A673 (cell line): Measurements from ENCODE around the gene ANKRD44. TPM values are rescaled to one million over a fixed set of nuclear protein-coding genes. Genes with fewer than 3 reads are reported as not detected.

ENCODE experiments used
- BruUV-seq: library from RNA; stranded (reverse); fragments of 400-500 nt; replicated peaks from 2 replicates; lab custom pipeline; 2021; lab: Mats Ljungman, UMichigan
- CTCF ChIA-PET: fragments of 300-600 bp; sonication (Branson Sonifier 250); formaldehyde crosslinking; loops from one replicate; lab custom pipeline; 2022; ENCODE audit warnings: antibody characterized with exemption; lab: Charles Lee
- POLR2A ChIA-PET: fragments of 300-600 bp; sonication (Branson Sonifier 250); formaldehyde crosslinking; loops from one replicate; lab custom pipeline; 2022; ENCODE audit warnings: antibody characterized with exemption; ENCODE audit not compliant: low non-redundant PET; lab: Charles Lee
- DNase-seq: peaks from one replicate; pipeline ENCODE4 v3.0.0-alpha.2; 2015; ENCODE audit warnings: low spot score
- H3K27ac ChIP-seq: fragments of 200-600 bp; sonication (generic); 2 replicates; pipeline ENCODE4 v1.5.1; 2016; ENCODE audit warnings: mixed run types, low read depth, mild to moderate bottlenecking, mixed read lengths, antibody characterized with exemption, low read length; ENCODE audit not compliant: poor library complexity, severe bottlenecking
- H3K27me3 ChIP-seq: fragments of 200-600 bp; sonication (generic); replicated peaks from 2 replicates; pipeline ENCODE4 v1.6.1; 2017; ENCODE audit warnings: mixed run types, low read depth, mild to moderate bottlenecking, mixed read lengths, antibody characterized with exemption, low read length; ENCODE audit not compliant: insufficient read depth, poor library complexity
- H3K36me3 ChIP-seq: fragments of 200-600 bp; sonication (generic); 2 replicates; pipeline ENCODE4 v1.6.1; 2016; ENCODE audit warnings: mixed run types, mild to moderate bottlenecking, mixed read lengths, antibody characterized with exemption, low read length; ENCODE audit not compliant: insufficient read depth, poor library complexity, severe bottlenecking
- H3K4me1 ChIP-seq: fragments of 200-600 bp; sonication (generic); 2 replicates; pipeline ENCODE4 v1.6.1; 2017; ENCODE audit warnings: mixed run types, mild to moderate bottlenecking, mixed read lengths, antibody characterized with exemption, low read length; ENCODE audit not compliant: insufficient read depth, poor library complexity, severe bottlenecking
- H3K4me3 ChIP-seq: fragments of 200-600 bp; sonication (generic); 2 replicates; pipeline ENCODE4 v1.5.1; 2016; ENCODE audit warnings: low read depth, mixed run types, mild to moderate bottlenecking, mixed read lengths, low read length; ENCODE audit not compliant: poor library complexity, severe bottlenecking
- H3K9me3 ChIP-seq: fragments of 200-600 bp; sonication (generic); 2 replicates; pipeline ENCODE4 v1.6.1; 2016; ENCODE audit warnings: mixed run types, low read depth, mild to moderate bottlenecking, mixed read lengths, antibody characterized with exemption, low read length; ENCODE audit not compliant: poor library complexity, severe bottlenecking
- CTCF ChIP-seq: fragments of 300-800, 200-600 bp; sonication (generic); conservative IDR thresholded peaks from 2 replicates; pipeline ENCODE4 v1.5.1; 2017; ENCODE audit warnings: low read depth, mild to moderate bottlenecking, antibody characterized with exemption, low read length, moderate library complexity, mixed read lengths
- EZH2 ChIP-seq: fragments of 200-600 bp; sonication (generic); IDR thresholded peaks from 2 replicates; pipeline ENCODE4 v1.6.1; 2017; ENCODE audit warnings: borderline replicate concordance, low read depth, mild to moderate bottlenecking, mixed read lengths, antibody characterized with exemption, low read length; ENCODE audit not compliant: poor library complexity, severe bottlenecking
- intact Hi-C: fragments of 100-400 bp; cut with micrococcal nuclease; formaldehyde crosslinking; loops from one replicate; pipeline ENCODE4 v1.10.0; 2022; ENCODE audit not compliant: unreplicated experiment
- total RNA-seq: library from RNA; stranded (reverse); gene quantifications from 2 replicates; pipeline ENCODE4 v1.2.3, GENCODE V29; 2021

Gene ANKRD44
- total RNA-seq, 1 experiment from 2014 or later: 17.0 TPM

GRCh38 chr2:196961889-196962288, 348.7 kb downstream of the ANKRD44 start:
- Histone ChIP-seq H3K4me3 (no peak overlapping the region), H3K27ac (no peak overlapping the region), H3K27me3 (no peaks in the 10 kb centered on the region), H3K9me3 (peaks cover 8% of the 10 kb centered on the region), H3K4me1 (peaks cover 19% of the 10 kb centered on the region), H3K36me3 (no peaks in the 10 kb centered on the region)
- CTCF ChIA-PET: no interaction called here
- no TSS peak for BruUV-seq
- intact Hi-C loops: no loop called here
- POLR2A ChIA-PET: no interaction called here
- DNase-seq: no peak
- TF ChIP-seq CTCF (no peak), EZH2 (no peak)

GRCh38 chr2:196959734-196960338, 350.7 kb downstream of the ANKRD44 start:
- no peak for TF ChIP-seq CTCF
- no peak for TF ChIP-seq EZH2
- Histone ChIP-seq H3K27me3 (no peaks in the 10 kb centered on the region), H3K27ac (no peak overlapping the region), H3K9me3 (peaks cover 8% of the 10 kb centered on the region), H3K4me1 (peaks cover 7% of the 10 kb centered on the region), H3K36me3 (no peaks in the 10 kb centered on the region), H3K4me3 (no peak overlapping the region)
- no peak for DNase-seq
- no TSS peak for BruUV-seq
- CTCF ChIA-PET: no interaction called here
- POLR2A ChIA-PET: no interaction called here
- intact Hi-C loops: no loop called here

GRCh38 chr2:196959281-196959680, 351.3 kb downstream of the ANKRD44 start:
- Histone ChIP-seq H3K27me3 (no peaks in the 10 kb centered on the region), H3K27ac (no peak overlapping the region), H3K36me3 (no peaks in the 10 kb centered on the region), H3K4me3 (no peak overlapping the region), H3K9me3 (peaks cover 8% of the 10 kb centered on the region), H3K4me1 (peaks cover 7% of the 10 kb centered on the region)
- DNase-seq: no peak
- no TSS peak for BruUV-seq
- POLR2A ChIA-PET: no interaction called here
- TF ChIP-seq EZH2: no peak
- TF ChIP-seq CTCF: no peak
- intact Hi-C loops: no loop called here
- CTCF ChIA-PET: no interaction called here
